Measurements from ENCODE around the gene CDH23.

- no peak for TF ChIP-seq POLR2A (IDR thresholded peaks at IDR 0.05)
- TF ChIP-seq, protein P1, sequence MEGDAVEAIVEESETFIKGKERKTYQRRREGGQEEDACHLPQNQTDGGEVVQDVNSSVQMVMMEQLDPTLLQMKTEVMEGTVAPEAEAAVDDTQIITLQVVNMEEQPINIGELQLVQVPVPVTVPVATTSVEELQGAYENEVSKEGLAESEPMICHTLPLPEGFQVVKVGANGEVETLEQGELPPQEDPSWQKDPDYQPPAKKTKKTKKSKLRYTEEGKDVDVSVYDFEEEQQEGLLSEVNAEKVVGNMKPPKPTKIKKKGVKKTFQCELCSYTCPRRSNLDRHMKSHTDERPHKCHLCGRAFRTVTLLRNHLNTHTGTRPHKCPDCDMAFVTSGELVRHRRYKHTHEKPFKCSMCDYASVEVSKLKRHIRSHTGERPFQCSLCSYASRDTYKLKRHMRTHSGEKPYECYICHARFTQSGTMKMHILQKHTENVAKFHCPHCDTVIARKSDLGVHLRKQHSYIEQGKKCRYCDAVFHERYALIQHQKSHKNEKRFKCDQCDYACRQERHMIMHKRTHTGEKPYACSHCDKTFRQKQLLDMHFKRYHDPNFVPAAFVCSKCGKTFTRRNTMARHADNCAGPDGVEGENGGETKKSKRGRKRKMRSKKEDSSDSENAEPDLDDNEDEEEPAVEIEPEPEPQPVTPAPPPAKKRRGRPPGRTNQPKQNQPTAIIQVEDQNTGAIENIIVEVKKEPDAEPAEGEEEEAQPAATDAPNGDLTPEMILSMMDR (IDR thresholded peaks at IDR 0.05) = no peak
- no peak for TF ChIP-seq POLR2AphosphoS5 (IDR thresholded peaks at IDR 0.05)
Observed at GRCh38 chr10:71434760-71435394, 38.2 kb downstream of the CDH23 start.

Measured in transverse colon (tissue), 4 donors.